Cardiac muscle cell (in vitro differentiated cells and primary cell): ENCODE measurements around the gene ADA. TPM values are rescaled to one million over a fixed set of nuclear protein-coding genes. Genes with fewer than 3 reads are reported as not detected.

Experiments
- DNase-seq, 2 donors: peaks; one replicate each; pipeline versions ENCODE4 v3.0.0 to v3.0.0-alpha.2; 2010 to 2017; ENCODE audit warnings: low read depth in 1 of 2, low spot score in 1 of 2
- H3K27ac ChIP-seq: fragments of 200-600 bp; sonication (generic); 2 replicates; pipeline ENCODE4 v1.5.1; 2016
- H3K27me3 ChIP-seq: fragments of 200-600 bp; sonication (generic); 2 replicates; pipeline ENCODE4 v1.6.0; 2016; ENCODE audit warnings: control low read depth
- H3K36me3 ChIP-seq: fragments of 200-600 bp; sonication (generic); 2 replicates; pipeline ENCODE4 v1.5.1; 2016; ENCODE audit warnings: control low read depth
- H3K4me1 ChIP-seq: fragments of 200-600 bp; sonication (generic); 2 replicates; pipeline ENCODE4 v1.8.1; 2017; ENCODE audit warnings: low read depth, mild to moderate bottlenecking, mixed run types
- H3K4me3 ChIP-seq: fragments of 200-600 bp; sonication (generic); 2 replicates; pipeline ENCODE4 v1.5.1; 2016; ENCODE audit warnings: mild to moderate bottlenecking
- H3K9me3 ChIP-seq: fragments of 200-600 bp; sonication (generic); 2 replicates; pipeline ENCODE4 v1.5.1; 2017; ENCODE audit warnings: low read depth, mild to moderate bottlenecking, control low read depth
- polyA plus RNA-seq: library from polyadenylated mRNA; unstranded; fragments of >200 nt; fragmentation: Nextera tagmentation; extraction: Ambion mirVana; gene quantifications from 2 replicates; pipeline ENCODE4 v1.2.1, GENCODE V29; 2016
- total RNA-seq: library from RNA; depleted of rRNA; stranded (reverse); fragments of >200 nt; gene quantifications from 2 replicates; pipeline ENCODE4 v1.2.3, GENCODE V29; 2016
- TF ChIP-seq, protein P1 (sequence below): IDR thresholded peaks from 2 replicates; pipeline ENCODE4 v1.5.1; 2012; ENCODE audit warnings: low read depth, mild to moderate bottlenecking, low read length

Gene ADA
- total and polyA plus RNA-seq, 2 experiments from 2014 or later: 16.7 to 18.9 TPM

DNA sequence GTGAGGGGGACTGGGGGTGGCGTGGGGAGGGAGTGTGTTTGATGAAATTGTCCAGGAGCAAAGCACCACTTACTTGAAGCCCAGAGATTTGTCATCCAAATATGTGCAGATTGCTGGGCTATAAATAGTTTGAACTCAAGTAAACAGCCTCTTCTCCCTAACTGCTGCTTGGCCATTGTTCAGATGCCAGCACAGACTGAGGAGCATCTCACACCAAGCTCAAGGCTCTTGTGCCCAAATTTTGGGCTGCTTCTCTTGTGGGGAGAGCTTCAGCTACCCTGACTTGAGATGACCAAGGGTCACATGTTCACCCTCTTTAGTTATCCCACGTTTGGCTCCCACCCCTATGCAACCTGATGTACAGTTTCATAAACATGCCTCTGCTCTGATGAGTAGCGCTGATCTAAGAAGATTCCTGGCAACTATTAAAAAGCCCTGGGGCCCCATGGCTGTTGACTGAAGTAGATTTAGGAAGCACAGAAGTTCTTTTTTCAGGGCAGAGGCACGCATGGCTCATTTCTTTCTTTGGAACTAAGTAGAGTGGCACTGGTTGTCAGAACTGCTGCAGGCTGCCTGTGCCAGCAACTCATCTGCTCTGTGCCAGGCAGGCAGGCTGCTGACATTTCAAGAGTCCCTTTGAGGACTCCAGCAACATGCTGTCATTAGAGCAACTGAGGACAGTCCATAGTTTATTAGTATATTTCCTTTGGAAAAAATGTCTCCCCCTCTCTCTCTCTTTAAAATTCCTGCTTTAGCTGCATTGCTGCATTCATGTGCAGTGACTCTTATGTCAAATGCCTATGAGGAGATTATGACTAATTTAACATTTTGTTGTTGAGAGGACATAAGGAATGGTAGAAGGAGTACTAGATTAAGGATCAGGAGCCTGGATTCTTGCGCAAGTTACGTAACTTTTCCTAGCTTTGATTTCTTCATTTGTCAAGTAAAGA lies 78.7 kb downstream of the ADA start:
- Histone ChIP-seq H3K27ac (peak overlapping the region; percentile 96), H3K27me3 (no peaks in the 10 kb centered on the region), H3K9me3 (no peaks in the 10 kb centered on the region), H3K4me1 (peaks cover 25% of the 10 kb centered on the region), H3K4me3 (no peak overlapping the region), H3K36me3 (no peaks in the 10 kb centered on the region)
- DNase-seq: peak; percentile 75 to 84
- TF ChIP-seq, protein P1, sequence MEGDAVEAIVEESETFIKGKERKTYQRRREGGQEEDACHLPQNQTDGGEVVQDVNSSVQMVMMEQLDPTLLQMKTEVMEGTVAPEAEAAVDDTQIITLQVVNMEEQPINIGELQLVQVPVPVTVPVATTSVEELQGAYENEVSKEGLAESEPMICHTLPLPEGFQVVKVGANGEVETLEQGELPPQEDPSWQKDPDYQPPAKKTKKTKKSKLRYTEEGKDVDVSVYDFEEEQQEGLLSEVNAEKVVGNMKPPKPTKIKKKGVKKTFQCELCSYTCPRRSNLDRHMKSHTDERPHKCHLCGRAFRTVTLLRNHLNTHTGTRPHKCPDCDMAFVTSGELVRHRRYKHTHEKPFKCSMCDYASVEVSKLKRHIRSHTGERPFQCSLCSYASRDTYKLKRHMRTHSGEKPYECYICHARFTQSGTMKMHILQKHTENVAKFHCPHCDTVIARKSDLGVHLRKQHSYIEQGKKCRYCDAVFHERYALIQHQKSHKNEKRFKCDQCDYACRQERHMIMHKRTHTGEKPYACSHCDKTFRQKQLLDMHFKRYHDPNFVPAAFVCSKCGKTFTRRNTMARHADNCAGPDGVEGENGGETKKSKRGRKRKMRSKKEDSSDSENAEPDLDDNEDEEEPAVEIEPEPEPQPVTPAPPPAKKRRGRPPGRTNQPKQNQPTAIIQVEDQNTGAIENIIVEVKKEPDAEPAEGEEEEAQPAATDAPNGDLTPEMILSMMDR: no peak

GRCh38 chr20:44571362-44571988 lies 80.0 kb downstream of the ADA start:
- peaks cover 23% of the 10 kb centered on the region for H3K4me1 ChIP-seq
- no peaks in the 10 kb centered on the region for H3K27me3 ChIP-seq
- no peaks in the 10 kb centered on the region for H3K36me3 ChIP-seq
- H3K9me3 ChIP-seq: no peaks in the 10 kb centered on the region
- H3K27ac ChIP-seq: peak overlapping the region; percentile 96
- no peak overlapping the region for H3K4me3 ChIP-seq
- TF ChIP-seq, protein P1: no peak
- no peak for DNase-seq

DNA sequence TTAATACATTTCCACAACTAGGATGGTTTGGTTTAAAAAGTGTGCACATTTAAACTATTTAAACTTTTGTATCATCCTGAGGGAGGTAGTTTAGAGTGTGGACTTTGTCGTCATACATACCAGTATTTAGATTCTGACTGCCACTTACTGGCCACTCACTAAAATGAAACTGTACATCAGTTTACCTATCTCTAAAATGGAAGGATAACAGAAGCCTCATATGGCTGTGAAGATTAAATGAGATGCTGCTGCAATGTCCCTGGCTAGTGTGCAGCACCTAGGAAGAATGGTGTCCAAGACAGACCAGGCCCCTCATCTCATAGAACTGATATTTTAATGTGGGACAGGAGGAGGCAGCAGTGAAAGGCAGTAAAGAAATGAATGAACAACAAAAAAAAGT lies 81.1 kb downstream of the ADA start:
- Histone ChIP-seq H3K27me3 (no peaks in the 10 kb centered on the region), H3K4me1 (peaks cover 20% of the 10 kb centered on the region), H3K4me3 (no peak overlapping the region), H3K27ac (no peak overlapping the region), H3K9me3 (no peaks in the 10 kb centered on the region), H3K36me3 (no peaks in the 10 kb centered on the region)
- DNase-seq: no peak
- TF ChIP-seq, protein P1: no peak

Other genes with a start within 250 kb of the ADA start
- 5.6 and 6.1 TPM in 2 replicates for gene TTPAL, start 175.8 kb downstream of the ADA start, total RNA-seq
- 6.6 and 9.8 TPM in 2 replicates for gene TTPAL, start 175.8 kb downstream of the ADA start, polyA plus RNA-seq
- 49.2 and 82.9 TPM in 2 replicates for gene SERINC3, start 129.6 kb downstream of the ADA start, total RNA-seq
- gene SERINC3, start 129.6 kb downstream of the ADA start, polyA plus RNA-seq: 73.8 and 95.1 TPM in 2 replicates
- 100 and 112 TPM in 2 replicates for gene PKIG, start 69.1 kb downstream of the ADA start, total RNA-seq
- 68.0 and 90.4 TPM in 2 replicates for gene PKIG, start 69.1 kb downstream of the ADA start, polyA plus RNA-seq
- not detected in 2 replicates for gene CCN5, start 63.7 kb upstream of the ADA start, total RNA-seq
- 0.20 TPM in 1 of 2 replicates, not detected in the other for gene CCN5, start 63.7 kb upstream of the ADA start, polyA plus RNA-seq
- 0.07 TPM in 1 of 2 replicates, not detected in the other for gene KCNK15, start 94.2 kb upstream of the ADA start, total RNA-seq
- 0.32 TPM in 1 of 2 replicates, not detected in the other for gene KCNK15, start 94.2 kb upstream of the ADA start, polyA plus RNA-seq
- gene RIMS4, start 158.8 kb upstream of the ADA start, total RNA-seq: 4.3 and 5.3 TPM in 2 replicates
- gene RIMS4, start 158.8 kb upstream of the ADA start, polyA plus RNA-seq: 2.0 and 3.6 TPM in 2 replicates
- gene YWHAB, start 234.0 kb upstream of the ADA start, total RNA-seq: 66.0 and 66.8 TPM in 2 replicates
- gene YWHAB, start 234.0 kb upstream of the ADA start, polyA plus RNA-seq: 167 and 242 TPM in 2 replicates